HG03039 (cell line): ENCODE measurements around the gene GFAP.
"Not testable (repeated sequence)": the region's sequence is repeated elsewhere in the genome, so short reads cannot be mapped to it uniquely, and the experiment has no call there.

Experiments
- ATAC-seq: cut with Tn5 transposase; IDR thresholded peaks from one replicate; pipeline ENCODE4 v1.9.1; 2021; ENCODE audit warnings: mild to moderate bottlenecking, moderate library complexity; ENCODE audit not compliant: unreplicated experiment

The GFAP gene

DNA sequence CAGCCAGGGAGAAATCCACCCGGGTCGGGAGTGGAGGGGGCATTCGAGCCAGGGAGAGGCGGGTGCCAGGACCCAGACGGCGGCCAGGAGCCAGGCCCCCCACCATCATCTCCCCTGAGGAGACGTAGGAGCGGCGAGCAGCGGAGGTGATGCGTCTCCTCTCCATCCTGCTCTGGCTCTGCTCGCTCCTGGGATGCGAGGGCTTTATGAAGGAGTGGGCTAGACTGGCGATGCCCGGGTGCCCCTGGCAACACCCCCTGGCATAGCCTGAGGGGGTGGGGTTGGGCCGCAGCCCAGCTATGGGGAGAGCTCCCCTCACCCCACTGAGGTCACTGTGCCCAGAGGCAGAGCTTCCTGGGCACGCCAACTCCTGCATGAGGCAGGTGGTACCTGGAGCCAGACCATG lies at the start of gene GFAP:
GFAP (minus strand) TSS at position 180 of the 406 bp plus-strand sequence; CDS start at position 166, 14 bp downstream.
- ATAC-seq = no peak

DNA sequence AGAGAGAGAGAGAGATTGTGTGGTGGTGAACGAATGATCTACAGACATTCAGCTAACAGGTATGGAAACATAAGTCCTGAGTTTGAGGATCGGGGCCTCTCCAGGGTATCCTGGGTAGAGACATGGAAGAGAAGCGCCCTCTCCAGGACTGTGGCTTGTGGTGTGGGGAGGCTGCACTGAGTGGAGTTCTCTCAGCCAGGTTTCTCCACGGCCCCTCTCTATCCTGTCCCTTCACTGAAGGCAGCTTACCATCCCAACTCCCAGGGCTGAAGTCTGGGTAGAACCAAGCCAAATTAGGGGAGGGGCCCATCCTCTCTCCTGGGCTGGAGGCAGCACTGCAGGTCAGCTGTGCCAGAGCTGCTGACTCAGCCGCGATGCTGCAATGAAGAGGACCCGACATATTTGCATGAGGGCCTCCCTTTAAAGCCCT lies 46.6 kb upstream of the GFAP start:
- no peak for ATAC-seq

DNA sequence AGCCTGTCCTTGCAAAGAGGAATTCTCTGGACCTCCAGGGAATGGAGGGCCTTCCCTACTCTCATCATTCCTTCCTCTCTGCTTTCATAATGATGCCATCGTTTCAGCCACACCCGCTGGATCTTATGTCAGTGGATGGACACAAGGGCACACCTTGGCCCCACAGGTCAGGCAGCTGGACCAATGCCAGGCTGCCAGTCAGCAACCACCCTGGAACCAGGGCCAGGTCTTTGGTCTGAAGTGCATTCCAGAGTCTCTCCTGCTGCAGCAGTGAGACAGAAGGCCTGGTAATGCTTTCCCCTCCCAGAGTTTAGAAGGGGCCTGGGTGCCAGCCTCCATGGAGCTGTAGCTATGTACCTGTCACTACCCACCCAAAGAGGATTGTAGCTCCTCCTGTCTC lies 45.4 kb upstream of the GFAP start:
- no peak for ATAC-seq

DNA sequence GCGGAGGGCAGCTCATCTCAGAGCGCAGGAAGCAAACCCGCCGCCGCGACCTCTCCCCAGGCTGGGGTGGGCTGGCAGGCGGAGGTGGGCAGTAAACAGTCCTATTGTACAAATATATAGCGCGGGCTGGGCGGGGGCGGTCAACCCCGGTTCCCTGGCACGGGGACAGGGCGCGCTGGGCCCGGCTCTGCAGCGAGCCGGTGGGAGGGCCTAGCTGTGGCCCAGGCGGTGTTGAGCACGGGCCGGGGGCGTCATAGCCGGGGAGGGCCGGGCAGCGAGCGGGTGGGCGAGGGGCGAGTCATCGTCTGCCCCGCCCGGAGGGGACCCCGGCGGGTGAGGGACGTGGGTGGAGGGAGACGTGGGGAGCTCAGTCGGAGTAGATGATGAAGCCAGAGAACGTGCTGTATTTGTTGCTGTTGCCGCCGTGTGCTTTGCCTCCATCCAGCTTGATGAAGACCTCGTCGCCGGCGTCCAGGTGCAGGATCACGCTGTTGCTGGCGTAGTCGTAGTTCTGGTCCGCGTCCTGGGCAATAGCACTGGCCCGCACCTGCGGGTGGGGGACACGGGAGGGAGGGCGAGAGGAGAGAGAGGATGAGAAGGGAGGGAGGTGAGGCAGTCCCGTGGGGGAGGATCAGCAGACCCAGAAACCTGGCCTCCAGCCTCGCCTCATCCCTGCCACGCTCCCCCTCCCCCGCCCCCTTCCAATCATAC lies 44.7 kb upstream of the GFAP start:
- no peak for ATAC-seq

DNA sequence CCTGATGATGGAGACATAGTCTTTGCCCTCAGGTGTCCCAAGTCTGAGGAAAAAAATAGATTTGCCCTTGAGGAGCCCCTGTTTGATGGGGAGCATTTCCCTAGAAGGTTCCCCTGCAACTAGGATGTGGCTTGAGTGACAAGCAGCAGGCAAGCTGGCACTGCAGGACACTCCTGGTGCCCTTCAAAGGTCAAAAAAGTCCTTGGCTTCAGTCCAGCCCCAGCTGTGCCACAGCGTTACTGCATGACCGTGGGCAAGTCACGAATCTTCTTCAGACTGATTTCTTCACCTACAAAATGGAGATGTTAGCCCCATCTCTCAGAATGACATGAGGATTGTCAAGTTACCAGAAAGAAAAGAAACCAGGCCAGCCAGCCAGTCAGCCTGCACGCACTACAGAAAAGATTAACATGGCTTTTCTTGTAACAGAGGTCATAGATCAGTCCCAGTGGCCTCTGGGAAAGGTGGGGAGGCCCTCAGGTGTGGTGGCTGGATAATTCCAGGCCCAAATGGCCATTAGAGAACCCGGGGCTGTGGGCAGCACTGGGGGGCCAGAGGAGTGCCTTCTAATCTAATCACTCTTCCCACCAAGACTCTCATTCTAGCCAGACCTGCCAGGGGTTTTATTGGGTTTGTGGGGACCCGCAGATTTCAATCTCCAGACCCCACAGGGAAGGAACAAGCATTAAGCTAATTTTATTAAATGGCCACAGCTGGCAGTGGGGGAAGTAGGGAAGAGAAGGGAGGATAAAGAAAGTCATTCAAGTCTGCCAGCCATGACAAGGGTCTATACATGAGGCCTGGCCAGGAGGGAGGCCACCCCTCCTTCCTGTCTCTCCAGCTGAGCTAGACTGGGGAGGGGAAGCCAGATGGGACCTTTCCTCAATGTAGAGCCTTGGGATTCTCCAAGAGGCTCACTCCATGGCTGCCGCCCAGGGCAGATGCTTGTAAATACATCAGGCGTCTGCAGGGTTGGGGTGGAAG lies 42.0 kb upstream of the GFAP start:
- ATAC-seq = no peak

DNA sequence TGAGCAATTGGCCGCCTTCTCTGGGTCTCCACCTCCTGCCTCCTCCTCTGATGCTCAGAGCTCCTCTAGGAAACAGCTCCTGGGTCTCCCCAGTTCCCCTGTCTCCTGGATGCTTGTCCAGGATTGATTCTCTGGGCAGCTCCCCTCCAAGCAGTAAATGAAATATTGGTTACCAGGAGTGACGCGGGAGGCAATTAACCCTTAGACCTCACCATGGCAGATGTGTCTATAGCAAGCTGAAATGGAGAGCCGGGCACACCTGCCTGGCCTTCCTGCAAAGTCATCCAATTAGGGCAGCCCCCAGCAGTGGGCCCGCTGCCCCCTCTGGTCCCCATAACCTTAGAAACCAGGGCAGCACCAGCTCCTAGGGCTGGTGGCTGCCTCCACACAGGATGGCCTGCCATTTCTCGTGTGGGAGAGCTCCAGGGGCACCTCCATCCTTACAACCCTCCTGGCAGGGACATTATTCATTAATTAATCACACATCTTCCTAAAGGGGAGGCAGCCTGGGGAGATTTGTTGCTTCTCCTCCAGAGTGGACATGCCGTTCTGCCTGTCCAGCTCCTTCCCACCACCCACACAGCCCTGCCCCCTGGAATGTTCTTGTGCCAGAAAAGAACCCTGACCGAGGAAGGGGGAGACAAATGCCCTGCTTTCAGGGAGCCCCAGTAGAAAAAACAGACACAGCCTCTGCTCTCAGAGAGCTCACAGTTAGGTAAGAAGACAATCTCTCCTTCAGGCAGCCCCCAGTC lies 40.5 kb upstream of the GFAP start:
- ATAC-seq = no peak

DNA sequence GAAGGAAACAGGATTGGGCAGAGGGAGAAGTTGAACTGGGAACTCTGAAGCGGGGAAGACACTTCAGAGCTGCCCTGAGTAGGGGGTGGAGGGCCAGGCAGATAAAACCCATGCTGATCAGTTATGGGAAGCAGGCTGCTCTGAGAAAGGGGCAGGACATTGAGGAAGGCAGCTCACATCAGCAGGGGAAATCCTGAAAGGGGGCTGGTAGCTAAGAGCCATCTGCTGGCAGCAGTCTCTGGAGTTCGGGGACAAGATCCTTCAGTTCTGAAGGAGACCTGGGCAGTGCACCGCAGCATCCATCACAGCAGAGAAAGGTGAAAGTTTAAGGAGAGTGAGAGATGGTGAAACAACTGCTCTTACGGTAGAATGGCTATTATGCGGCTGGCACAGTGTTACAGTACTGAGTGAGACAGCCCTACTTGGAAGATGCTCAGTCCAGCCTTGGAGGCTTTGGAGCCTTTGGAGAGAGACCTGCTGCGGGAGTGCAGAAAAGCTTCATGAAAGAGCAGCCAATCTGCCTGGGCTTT lies 37.7 kb upstream of the GFAP start:
- ATAC-seq = no peak

DNA sequence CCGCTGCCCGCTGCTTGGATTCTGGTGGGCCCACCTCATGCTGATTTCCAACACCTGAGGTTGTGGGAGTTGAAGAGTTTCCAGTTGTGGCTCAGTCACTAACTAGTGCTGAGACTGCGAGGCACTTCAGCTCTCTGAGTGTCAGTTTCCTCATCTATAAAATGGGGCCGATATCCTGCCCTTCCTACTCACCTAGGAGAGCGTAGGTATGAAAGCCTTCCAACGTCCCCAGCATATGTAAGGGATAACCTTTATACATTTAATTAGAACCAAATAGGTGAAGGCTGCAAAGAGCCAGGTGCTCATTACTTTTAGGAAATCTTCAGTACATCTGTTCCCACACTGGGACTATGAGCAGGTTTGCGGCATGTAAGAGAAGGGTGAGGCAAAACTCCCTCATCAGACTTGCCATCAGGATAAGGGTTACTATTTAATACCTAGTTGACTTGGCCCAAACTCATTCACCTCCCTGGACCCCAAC lies 33.1 kb upstream of the GFAP start:
- ATAC-seq = no peak

DNA sequence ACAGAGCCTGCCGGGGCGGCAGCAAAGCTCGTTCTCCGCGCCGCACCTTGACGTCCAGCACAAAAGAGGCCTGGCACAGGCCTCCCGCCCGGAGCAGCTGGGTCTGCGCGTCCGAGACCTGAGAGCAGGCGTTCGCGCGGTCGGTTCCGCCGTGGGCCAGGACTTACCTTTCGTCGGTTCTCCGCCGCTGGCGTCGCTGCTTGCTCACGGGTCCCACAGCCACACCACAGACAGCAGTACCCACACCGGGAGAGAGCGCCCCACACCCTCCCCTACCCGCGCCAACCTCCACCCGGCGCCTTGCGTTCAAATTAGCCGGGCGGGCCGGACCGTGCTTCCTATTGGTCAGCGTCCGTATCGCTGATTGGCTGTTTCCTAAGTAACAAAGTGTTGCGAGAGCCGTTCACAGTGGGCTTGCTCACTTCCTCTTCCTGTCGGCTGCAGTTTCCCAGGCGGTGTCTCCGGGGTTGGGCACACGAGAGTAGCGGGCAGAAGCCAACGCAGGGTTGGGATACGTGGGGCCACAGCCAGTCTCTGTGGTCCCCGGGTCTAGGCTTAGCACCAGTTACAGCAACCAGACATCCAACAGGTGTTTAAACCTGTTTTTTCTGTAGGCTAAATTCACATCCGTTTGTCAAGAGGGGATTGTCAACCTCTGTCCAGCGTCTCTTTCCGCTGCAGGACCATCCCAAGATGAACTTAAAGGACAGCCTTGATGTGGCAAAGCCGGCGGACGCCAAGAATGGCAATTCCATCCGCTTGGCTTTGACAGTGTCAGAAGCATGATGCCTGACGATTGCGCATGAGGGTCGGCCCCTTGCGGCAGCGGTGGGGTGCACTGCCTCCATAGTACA lies 32.4 kb upstream of the GFAP start, which contains the start of gene KIF18B:
KIF18B (minus strand) TSS at position 313 of the 854 bp plus-strand sequence. CDS start 11,429 bp downstream, outside the sequence.
- peak; percentile 83 for ATAC-seq

DNA sequence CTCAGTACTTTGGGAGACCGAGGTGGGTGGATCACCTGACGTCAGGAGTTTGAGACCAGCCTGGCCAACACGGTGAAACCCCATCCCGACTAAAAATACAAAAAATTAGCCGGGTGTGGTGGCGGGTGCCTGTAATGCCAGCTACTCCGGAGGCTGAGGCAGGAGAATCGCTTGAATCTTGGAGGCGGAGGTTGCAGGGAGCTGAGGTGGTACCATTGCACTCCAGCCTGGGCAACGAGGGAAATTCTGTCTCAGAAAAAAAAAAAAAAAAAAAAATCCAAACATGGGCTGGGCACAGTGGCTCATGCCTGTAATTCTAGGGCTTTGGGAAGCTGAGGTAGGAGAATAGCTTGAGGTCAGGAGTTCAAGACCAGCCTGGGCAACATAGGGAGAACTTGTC lies 30.4 kb upstream of the GFAP start:
- ATAC-seq = not testable (repeated sequence)

DNA sequence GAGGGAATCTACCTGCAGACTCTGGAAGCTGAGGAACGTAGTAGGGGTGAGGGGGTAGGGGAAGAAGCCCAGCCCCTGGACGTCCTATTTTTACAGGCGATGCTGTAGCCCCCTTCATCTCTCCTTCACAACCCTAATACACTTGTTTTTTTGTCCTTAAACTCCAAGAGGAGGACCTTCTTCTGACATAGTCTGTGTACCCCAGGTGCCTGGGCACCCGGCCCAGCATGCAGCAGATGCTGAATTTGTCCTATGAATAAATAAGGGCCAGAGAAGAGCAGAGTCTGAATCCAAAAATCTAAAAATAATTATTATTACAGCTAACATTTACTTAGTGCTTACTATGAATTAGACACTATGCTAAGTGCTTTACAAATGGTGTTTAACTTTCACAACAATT lies 27.2 kb upstream of the GFAP start:
- no peak for ATAC-seq

DNA sequence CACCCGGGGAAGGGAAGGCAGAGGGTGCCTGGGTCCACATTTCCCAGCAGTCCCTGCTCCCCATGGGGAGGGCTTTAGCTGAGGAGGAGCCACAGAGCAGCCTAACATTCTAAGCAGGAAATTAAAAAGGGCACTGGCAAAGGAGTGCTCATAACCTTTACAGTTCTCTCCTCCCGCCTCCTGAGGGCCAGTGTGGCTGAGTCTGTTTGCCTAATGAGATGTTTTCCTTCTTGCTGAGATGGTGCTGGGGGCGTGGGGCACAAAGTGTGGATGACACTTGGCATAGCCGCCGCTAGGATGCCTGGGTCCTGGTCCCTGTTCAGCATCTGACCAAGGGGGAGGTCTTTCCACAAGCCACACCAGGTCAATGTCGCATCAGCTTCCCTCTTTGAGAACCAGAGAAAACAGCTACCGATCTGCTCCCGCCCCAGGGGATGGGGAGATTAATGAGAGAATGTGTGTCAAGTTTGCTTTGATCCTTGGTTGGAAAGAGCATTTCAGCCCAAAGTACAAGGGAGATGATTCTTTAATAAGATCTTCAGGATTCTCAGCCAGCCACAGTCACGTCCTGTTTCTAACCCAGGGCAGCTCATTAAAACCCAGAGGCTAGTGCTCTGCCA lies 26.5 kb upstream of the GFAP start:
- ATAC-seq = no peak

DNA sequence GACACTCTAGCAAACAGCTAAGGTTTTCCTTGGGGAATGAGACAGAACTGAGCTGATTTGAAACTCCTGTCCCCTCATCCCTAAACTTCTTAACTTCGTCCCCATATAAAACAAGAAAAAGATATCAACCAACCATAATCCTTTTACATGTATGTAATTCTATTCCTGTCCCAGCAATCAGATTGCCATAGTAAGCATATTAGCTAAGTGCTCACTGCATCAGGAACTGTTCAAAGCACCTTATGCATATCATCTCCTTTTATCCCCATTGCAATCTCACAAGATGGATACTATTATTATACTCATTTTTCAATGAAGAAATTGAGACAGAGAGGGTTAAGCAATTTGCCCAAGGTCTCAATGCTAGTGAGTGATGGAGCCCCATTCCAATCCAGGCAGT lies 25.5 kb upstream of the GFAP start:
- ATAC-seq = no peak

DNA sequence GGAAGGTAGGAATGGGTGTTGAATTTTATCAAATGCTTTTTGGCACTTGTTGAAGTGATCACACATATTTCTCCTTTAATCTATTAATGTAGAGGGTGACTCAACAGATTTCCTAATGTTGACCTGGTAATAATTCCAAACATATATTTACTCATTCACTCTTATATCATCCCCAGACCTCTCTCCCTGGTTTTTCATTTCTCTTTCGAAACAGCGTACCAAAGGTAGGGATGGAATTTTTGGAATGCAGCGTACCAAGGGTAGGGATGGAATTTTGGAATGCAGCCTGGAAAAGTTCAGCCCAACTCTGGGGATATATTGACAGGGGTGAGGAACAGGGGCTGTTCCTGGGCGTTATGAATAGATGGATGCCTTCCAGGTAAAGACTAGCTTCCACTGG lies 25.0 kb upstream of the GFAP start:
- ATAC-seq = no peak

DNA sequence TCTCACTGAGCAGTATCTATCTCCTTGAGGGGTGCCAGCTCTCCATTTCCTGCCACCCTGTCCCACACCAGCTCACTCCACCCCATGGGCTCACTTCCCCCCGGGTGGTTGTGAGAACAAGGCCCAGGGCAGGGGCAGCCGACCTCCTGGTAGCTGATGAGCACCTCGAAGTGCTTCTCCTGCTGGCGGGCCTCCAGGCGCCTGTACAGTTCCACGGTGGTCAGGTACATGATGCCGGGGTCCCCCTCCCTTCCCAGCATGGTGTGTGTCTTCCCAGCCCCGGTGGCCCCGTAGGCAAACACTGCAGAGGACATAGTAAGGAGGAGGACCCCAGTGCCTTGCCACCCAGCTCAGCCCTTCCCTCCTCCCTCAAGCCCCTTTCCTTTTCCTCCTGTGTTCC lies 19.8 kb upstream of the GFAP start:
- ATAC-seq = no peak

DNA sequence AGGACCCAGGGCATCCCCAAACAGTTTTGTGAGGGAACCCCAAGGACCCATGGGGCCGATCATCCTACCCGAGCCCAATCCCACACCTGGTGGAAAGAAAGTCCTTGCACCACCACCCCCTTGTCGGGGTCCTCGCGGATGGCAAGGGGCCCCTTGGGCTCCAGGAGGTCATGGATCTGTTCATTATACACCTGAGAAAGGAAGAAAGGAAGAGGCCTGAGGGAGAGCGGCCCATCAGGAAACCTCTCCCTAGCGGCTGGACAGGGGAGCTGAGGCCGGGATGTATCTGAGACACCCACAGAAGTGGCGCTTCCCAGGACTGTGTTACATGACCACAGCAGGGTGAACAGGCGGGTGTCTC lies 19.4 kb upstream of the GFAP start:
- no peak for ATAC-seq

DNA sequence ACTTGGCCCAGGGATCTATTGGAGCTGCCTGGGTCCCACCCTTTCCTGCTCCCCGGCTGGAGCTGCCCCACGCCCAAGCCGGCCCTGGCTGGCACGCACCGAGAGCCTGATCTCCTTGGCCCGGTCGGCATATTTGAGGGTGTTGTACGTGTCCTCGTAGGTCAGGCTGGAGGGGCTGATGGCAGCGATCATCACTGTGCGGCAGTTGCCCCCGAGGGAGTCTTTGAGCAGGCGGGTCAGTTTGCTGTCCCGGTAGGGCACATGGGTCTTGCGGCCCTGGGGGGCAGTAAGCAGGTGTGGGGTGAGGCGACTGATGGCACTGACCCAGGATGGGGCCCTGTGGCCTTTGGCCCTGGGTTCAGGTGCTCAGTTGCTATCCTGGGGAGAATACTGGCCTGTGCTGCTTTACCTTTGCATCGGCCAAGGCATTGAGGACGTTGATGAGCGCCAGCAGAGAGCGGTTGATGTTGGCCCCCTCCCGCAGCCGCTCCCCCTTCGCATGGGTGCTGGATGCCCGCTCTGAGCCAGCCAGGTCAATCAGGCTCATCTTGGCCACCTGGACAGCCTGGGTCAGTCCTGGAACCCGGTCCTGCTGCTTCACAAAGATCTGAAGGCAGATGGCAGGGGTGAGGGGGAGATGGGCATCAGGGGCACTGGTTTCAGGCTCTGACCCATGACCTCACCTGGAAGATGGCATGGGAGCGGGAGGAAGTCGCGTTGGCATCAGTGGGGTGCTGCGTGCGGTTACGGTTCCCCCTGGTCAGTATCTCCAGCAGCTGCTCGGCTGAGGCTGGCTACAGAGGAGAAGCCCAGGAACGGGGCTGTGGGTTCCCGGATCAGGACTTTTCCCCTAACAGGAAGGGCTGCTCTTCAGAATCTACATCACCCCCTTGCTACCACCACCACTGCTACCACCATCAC lies 18.8 kb upstream of the GFAP start:
- ATAC-seq = no peak

DNA sequence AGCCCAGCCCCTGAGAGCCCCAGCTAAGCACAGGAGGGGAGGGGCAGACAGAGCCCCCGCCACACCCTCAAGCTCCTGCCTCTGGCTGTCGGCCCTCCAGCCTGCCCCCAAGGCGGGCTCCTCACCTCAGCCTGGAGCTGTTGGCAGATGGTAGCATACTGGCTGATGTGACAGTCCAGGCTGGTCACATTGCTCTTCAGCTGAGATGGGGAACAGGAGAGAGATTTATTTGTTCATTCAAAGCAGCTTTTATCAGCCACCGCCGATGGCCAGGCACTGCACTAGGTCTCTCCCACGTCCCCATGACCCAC lies 17.4 kb upstream of the GFAP start:
- ATAC-seq = no peak
